GM19438 (cell line): Measurements from ENCODE around the gene SUPT3H.
"Not testable (repeated sequence)": the region's sequence is repeated elsewhere in the genome, so short reads cannot be mapped to it uniquely, and the experiment has no call there.

Source experiments
- ATAC-seq: cut with Tn5 transposase; IDR thresholded peaks from one replicate; pipeline ENCODE4 v1.9.1; 2021; ENCODE audit warnings: low read depth; ENCODE audit not compliant: unreplicated experiment

The SUPT3H gene

DNA sequence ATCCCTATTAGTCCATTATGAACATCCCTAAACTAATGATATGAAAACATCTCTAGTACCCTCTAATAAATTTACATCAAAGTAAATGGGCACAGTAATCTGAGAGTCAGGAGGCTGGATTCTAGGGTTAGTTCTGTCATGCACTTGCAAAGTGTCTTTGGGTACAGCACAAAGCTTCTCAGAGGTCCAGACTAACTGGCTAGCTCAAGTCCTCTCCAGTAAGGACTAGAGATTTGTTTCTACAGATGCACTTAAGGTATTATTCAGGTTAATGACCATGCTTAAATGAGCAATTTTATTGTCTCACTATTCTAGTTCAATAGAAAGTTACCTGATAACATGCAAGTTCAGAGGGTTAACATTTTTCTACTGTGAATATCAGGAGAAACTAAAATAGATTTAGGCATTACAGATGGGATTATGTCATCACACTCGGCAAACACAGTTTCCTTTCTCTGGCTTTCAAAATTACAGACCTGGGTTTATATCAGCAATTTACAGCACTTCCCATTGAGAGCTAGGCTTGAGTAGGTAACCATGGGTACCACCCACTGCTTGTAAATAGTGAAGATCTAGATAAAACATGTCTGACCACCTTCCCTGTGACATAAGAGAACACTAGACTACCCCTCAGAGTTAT, 452.5 kb downstream of the SUPT3H start:
- no peak for ATAC-seq

DNA sequence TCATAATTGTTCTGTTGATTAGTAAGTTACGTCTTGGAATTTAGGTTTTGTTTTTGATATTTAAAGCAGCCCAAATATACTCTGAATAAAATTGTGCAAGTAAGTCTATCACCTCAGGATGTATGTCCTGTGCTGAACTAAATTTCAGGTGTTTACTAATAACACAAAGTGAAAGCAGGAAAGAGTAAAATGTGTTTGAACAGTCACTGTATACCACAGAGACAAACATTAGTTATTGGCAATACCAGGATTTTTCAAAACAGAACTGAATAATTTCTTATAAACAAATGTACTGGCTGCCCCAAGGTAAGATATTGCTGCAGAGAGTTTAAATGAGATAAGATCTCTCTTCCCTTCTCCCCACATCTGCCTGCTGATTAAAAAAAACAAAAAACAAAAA, 454.3 kb downstream of the SUPT3H start:
- ATAC-seq = no peak

DNA sequence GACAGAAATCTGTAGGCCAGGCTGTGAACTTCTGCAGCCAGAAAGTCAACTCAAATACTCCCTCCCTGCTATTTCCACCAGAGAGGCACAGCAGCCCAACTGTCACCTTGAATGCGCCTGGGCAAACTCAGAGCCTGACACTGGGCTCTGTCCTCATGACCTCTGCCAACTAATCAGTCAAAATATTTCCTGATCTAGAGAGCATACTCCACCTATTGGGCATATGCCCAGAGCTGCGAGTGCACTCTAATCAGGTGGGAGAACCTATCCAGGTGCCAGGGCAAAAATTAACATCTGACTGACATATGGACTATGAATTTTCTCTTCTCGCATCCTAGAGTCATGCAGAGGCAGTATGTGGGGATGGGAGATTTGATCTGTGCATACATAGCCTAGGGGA, 455.9 kb downstream of the SUPT3H start:
- no peak for ATAC-seq

DNA sequence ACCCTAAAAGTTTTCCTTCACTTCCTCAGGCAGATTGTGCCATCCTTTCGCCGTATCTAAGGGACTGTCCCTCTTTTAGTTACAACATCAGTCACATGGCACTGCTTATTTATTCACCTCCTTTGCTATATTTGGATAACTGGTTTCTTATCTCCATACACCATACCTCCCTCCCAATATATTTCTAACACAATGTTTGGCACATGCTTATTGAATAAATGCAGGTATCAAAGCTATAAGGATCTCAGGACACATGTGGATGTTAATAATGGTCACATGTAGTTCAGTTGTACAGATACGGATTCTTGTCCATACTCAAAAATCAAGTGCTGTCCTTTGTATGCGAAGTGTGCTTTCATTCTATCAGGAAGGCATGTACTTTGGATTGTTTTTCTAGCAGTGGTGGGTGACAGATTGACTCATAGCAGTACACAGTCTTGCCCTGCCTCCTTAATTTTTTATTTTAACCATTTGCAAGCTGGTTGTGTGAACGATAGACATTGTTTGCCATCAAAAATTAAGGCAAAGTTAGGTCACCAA, 456.7 kb downstream of the SUPT3H start:
- ATAC-seq = no peak

DNA sequence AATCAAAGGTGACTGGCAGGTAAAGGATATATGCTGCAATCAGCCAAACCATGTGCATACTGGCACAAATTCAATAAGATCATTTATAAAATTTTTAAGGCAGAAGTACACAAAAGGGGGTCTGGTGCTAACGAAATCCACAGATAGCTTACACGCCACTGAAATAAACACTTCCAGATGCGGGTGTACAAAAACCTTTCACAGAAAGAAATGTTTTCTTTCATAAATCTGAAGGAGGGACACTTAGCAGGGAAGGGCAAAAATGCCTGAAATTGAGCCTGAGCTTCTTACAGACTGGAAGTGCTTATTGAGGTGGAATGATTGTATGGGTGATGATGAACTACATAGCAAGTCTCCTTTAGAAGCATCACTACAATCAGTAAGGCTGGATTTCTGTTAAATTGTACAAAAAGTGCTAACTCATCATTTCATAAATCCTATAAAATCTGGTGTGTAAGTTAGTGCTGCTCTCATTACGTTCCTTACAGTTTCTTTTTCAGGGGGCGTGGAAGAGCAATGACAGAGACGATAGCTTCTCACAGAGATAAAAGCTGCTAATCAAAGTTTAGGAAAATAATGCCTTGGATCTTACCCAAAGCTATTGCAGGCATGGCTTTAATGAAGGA, 458.9 kb downstream of the SUPT3H start:
- no peak for ATAC-seq

DNA sequence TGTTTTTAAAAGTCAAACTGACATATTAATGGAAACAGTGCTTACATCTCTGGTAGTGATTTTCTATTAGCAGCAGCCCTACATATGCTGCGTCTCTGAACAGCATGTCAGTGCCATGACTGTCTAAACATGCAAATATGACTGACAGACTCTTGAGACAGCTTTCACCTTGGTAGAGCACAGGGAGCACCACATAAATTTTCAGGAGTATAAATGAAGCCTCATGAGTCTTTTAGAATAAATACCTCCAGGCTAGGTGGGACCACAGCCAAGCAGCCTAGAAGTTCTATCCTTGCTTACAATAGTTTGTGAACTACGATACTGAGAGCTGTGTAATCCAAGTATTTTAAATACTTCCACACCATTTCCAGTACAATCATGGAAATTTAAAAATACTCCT, 460.3 kb downstream of the SUPT3H start:
- ATAC-seq = no peak

DNA sequence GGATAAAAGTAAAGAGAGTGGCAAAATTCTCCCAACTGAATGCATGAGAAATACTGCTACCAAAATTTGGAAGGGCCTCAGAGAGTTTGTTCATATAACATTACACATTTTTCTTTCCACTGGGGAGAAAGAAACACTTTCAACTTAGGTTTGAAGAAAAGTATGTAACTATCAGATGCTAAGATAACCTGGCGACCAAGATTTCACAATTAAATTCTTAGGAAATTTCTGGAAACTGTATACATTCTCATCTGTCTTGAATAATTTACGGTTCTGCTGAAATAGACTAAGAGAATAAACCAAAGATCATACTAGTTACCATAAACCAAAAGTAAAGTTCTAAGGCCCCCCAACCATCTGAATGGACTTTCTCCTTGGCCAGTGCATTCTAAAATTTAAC, 462.6 kb downstream of the SUPT3H start:
- ATAC-seq = no peak

DNA sequence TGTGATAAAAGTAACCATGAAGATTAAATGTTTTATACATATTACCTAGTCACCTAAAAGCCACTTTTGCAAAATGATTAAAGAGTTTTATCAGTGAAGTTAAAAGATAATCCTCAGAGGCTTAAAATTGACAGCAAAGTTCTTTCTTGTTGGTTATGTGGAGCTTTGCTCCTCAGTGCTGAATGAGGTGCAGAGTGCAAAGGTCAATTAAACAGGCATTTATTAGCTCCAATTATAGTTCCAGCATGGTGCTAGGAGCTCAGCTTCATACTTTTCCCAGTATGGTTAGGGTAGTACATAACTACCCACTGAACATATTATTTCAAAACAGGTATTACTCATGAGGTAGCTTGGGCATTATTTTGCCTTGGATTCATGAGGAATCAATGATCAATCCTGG, 463.6 kb downstream of the SUPT3H start:
- no peak for ATAC-seq

DNA sequence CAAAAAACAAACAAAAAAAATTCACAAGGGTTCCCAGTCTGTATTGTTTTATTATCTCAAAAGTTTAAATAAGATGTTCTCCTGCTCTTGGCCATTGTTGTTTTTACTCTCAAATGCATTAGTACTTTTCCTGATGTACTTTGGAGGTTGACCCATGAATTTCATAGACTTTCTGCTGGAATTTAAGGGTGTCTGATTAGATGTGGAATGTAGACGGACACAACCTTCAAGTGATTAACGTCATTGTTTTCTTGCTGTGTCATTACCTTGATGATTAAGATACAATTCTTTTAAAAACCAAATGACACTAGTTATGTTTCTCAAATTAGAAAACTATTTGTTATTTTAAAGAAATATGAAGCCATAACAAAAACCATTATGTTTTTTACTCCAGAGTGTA, 471.0 kb downstream of the SUPT3H start:
- ATAC-seq = no peak

DNA sequence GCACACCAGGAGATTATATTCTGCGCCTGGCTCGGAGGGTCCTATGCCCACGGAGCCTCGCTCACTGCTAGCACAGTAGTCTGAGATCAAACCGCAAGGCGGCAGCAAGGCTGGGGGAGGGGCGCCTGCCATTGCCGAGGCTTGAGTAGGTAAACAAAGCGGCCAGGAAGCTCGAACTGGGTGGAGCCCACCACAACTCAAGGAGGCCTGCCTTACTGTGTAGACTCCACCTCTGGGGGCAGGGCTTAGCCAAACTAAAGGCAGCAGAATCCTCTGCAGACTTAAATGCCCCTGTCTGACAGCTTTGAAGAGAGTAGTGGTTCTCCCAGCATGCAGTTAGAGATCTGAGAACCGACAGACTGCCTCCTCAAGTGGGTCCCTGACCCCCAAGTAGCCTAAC, 477.4 kb downstream of the SUPT3H start:
- not testable (repeated sequence) for ATAC-seq

DNA sequence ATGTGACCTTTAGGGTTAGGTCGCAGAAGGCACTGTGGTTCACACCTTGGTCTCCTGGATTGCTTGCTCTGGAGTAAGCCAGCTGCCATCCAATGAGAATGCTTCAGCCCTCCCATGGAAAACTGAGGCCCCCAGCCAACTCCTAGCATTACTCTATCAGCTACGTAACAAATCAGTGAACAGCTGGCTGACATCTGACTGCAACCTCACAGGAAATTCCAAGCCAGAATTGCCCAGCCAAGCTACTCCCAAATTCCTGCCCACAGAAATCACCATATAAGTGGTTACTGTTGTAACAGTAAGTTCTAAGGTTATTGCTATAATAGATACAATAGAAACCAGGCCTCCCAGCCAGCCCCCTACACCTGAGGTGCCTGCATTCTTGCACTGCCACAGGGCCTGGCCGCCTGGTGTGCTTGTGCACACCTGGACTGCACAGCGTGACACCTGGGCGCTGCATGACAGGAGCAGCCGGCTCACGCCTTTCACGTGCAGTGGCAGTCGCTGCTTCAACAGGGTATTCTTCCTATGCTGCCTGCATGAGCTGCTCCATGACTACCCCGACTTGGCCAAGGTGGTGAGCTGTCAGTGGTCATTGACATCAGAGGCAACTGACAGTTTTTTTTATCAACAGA, 479.3 kb downstream of the SUPT3H start:
- ATAC-seq = no peak

DNA sequence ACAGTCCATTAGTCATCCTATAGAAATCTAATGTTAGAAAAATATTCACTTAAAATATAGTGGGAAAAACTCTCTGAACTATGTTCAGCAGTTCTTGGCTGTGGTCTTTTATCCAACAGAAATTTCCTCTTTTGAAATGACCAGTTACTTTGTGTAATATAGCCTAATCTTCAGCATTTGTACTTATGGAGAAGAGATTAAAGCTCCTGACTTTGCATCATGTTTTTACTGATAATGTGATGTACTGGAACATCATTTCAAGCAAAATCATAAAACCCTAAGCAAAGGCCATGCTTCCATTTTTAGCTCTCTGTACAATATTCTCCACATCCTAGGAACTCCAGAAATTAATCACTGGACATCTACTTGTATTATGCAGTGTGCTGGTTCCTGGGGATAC, 480.4 kb downstream of the SUPT3H start:
- ATAC-seq = no peak

DNA sequence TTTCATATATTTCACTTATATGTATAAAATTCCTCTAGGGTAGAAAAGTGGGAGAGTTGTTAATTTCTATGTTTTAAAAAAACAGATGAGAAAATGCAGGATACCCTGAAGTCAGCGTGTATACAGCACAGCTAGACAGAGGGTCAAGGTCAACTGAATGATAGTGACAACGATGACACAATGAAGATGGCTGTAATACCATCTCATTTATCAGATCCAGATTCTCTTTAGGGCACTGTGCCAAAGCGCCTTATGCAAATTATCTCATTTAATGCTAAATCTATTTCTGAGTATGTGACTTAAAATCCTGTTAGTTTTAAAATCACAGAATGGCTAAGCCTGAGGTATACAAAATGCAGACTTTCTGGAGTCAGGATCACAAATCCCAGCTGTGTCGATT, 481.0 kb downstream of the SUPT3H start:
- no peak for ATAC-seq

DNA sequence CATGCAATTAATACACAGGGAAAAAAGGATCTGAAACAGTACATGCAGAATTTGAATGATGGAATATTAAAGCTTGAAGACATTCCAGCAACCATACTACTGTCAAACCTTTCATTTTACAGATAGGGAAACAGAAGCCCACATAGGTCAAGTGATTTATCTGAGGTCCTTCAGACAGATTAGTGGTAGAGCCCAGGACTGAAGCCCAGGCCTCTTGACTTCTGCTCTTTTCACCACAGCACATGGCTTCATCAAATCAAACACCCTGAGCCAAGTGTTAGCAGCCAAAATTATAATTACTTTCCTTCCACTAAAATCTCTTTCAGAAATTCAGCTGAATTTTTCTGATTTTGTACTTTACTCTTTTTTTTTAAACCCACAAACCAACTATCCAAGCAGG, 485.2 kb downstream of the SUPT3H start:
- no peak for ATAC-seq

DNA sequence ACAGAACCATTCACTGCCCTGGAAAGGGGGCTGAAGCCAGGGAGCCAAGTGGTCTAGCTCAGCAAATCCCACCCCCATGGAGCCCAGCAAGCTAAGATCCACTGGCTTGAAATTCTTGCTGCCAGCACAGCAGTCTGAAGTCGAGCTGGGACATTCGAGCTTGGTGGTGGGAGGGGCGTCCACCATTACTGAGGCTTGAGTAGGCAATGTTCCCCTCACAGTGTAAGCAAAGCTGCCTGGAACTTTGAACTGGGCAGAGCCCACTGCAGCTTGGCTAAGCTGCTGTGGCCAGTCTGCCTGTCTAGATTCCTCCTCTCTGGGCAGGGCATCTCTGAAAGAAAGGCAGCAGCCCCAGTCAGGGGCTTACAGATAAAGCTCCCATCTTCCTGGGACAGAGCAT, 498.7 kb downstream of the SUPT3H start:
- not testable (repeated sequence) for ATAC-seq

DNA sequence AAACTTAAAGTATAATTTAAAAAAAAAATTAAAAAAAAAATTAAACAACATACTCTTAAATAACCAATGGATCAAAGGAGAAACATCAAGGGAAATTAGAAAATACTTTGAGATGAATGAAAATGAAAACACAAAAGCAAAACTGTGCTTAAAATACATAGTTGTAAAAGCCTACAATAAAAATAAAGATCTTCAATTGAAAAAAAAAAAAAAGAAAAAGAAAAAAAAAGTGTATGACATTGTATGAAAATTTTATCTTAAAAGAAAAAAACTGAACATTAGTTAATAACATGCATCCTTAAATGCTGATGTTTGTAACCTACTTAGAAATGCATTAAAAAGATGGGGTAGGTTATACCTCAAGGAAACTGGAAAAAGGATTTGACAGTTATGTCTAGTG, 501.1 kb downstream of the SUPT3H start:
- not testable (repeated sequence) for ATAC-seq

DNA sequence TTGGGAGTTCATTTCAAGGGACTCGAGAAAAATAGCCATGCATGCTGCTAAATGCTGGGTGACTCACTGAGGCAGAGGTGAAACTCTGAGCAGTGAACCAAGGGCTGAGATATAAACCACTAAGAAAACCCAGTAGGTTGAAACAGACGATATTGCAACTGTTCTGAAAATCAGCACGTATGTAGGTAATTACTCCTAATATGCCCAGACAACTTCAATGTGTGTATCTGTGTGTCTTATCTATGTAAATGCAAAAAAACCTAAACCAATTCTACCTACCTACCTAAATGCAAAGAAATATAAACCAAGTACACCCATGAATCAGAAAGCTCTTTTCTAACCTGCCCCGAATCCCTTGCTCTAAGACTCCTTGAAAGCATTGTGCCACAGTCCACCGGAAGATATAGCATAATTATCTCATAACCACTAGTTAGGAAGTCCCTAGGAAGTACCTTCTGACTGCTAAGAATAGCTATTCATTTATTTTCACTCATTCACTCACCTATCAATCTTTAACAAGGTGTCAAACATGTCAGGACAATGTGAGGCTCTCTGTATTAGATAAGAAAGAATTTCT, 508.3 kb downstream of the SUPT3H start:
- ATAC-seq = peak; percentile 77

DNA sequence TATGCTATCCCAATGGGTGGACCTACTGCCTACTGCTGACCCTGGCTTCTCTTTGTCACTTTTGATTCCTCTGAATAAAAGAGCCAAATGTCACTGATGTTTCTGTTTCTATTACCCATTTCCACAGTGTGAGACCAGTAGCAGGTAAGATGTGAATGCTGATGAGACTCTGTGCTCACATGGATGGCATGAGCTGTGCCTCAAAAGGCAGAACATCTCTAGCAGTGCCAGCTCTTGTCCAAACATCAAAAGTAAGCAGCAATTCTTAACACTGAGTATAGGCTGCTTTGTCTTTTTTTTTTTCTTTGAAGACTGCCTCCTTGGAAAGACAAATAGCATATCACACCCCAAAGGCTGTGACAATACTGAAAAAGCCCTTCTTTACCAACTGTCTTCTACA, 508.8 kb downstream of the SUPT3H start:
- peak; percentile 10 for ATAC-seq

DNA sequence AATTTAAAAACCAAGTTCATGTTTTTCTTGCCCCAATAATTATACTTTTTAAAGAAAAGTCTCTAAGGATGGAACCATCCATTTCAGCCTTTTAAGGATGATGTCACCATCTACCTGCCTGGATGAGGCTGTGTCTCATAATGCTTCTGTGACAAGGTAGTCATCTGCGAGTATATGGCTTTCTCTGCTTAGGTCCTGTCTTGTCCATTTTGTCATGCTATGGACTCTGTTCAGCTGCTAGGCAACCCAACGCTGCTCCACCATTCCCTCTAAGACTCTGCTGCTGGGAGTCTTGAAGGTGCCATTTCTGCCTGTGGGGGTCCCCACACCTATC, 509.4 kb downstream of the SUPT3H start:
- no peak for ATAC-seq

DNA sequence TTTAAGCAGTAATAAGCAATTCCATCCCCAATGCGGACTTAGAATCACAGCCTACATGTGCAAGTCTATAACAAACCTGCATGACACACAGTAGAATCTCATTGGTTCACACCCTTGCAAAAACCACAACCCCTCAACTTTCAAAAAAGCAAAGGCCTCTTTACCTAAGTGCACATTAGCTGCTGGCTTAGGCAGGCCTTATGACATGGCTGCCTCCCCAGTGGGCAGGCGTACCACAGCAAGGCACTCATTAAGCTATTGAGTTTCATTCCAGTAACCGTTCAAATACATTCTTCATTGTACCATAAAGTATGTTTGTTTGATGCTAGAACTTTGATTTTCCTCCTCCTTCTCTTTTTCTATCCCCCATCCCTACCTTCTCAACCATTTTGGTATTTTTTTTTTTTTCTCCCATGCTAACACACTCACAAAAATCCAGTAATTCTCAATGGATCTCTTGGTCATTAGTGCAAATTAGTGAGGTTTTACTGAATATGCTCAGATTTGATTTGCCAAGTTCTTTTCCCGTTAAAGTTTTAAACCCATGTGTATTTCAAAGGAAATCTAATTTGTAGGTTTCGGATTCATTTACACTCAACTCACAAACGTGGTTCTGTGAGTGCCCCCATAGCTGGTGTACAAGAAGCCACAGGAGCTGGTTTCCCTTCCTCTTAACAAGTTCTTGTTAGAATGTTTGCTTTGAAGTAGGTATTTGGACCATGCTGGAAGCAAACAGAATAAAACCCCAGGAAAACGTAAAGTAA, 510.0 kb downstream of the SUPT3H start:
- ATAC-seq = no peak

DNA sequence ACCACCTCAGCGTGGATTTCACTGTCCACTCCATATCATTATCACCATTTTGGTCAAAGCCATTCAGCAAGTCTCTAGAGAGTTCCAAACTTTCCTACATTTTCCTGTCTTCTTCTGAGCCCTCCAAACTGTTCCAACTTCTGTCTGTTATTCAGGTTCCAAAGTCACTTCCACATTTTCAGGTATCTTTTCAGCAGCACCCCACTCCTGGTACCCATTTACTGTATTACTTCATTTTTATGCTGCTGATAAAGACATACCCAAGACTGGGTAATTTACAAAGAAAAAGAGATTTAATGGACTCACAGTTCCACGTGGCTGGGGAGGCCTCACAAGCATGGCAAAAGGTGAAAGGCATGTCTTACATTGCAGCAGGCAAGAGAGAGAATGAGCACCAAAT, 512.5 kb downstream of the SUPT3H start:
- ATAC-seq = not testable (repeated sequence)
